GM15510 (cell line): ENCODE results near the gene TEP1.

Experiments
- POLR2A ChIP-seq: IDR thresholded peaks from 3 replicates; pipeline ENCODE4 v1.6.1; 2011; ENCODE audit warnings: borderline replicate concordance; ENCODE audit not compliant: insufficient read length; ENCODE audit errors: extremely low read depth

Gene TEP1

GRCh38 chr14:20412876-20413743 is at the start of gene TEP1:
TSS of gene TEP1 (minus strand) at chr14:20413501. CDS start at chr14:20408439, 5,062 bp downstream.
- TF ChIP-seq POLR2A: peak; percentile 73

- TF ChIP-seq POLR2A: peak; percentile 82
Measured at GRCh38 chr14:20461225-20462141, 48.2 kb upstream of the TEP1 start, which contains the start of gene PIP4P1. TSS of gene PIP4P1 (minus strand) at chr14:20461434. CDS start at chr14:20461325, 109 bp downstream.

GRCh38 chr14:20460458-20461224 is 47.3 kb upstream of the TEP1 start:
- TF ChIP-seq POLR2A: no peak

GRCh38 chr14:20458031-20458789 is 44.9 kb upstream of the TEP1 start:
- TF ChIP-seq POLR2A: peak; percentile 26

GRCh38 chr14:20456971-20457370 is 43.7 kb upstream of the TEP1 start:
- no peak for TF ChIP-seq POLR2A

GRCh38 chr14:20455355-20456300 is 42.3 kb upstream of the TEP1 start:
- no peak for TF ChIP-seq POLR2A

- TF ChIP-seq POLR2A: peak; percentile 76
Measured at GRCh38 chr14:20454516-20455354, 41.4 kb upstream of the TEP1 start, which contains the start of the genes APEX1 and OSGEP. TSS of gene APEX1 (plus strand) at chr14:20455226. CDS start at chr14:20455646, 420 bp downstream. TSS of gene OSGEP (minus strand) at chr14:20454812. CDS start at chr14:20454683, 129 bp downstream.

GRCh38 chr14:20446889-20447288 is 33.6 kb upstream of the TEP1 start:
- no peak for TF ChIP-seq POLR2A

- TF ChIP-seq POLR2A: no peak
Measured at GRCh38 chr14:20441461-20441860, 28.2 kb upstream of the TEP1 start.

- no peak for TF ChIP-seq POLR2A
Measured at GRCh38 chr14:20440882-20441281, 27.6 kb upstream of the TEP1 start.

- TF ChIP-seq POLR2A: no peak
Measured at GRCh38 chr14:20440465-20440864, 27.2 kb upstream of the TEP1 start.

- no peak for TF ChIP-seq POLR2A
Measured at GRCh38 chr14:20438664-20439063, 25.4 kb upstream of the TEP1 start.
